HT1080 (cell line): ENCODE data around the gene FAM219A. TPM values are rescaled to one million over a fixed set of nuclear protein-coding genes. Genes with fewer than 3 reads are reported as not detected.
"Not testable (repeated sequence)": the region's sequence is repeated elsewhere in the genome, so short reads cannot be mapped to it uniquely, and the experiment has no call there.

Experiments used
- DNase-seq: peaks from one replicate; pipeline ENCODE4 v3.0.0-alpha.2; 2015; ENCODE audit warnings: low read depth
- total RNA-seq: library from RNA; depleted of rRNA; stranded (reverse); fragments of >200 nt; shearing (Covaris generic); gene quantifications from 2 replicates; pipeline ENCODE4 v1.2.3, GENCODE V29; 2014

The FAM219A gene
- total RNA-seq, 1 experiment from 2014 or later: 13.5 TPM

- DNase-seq: no peak
These were observed 14.4 kb downstream of the FAM219A start for GRCh38 chr9:34443976-34444375.

DNA sequence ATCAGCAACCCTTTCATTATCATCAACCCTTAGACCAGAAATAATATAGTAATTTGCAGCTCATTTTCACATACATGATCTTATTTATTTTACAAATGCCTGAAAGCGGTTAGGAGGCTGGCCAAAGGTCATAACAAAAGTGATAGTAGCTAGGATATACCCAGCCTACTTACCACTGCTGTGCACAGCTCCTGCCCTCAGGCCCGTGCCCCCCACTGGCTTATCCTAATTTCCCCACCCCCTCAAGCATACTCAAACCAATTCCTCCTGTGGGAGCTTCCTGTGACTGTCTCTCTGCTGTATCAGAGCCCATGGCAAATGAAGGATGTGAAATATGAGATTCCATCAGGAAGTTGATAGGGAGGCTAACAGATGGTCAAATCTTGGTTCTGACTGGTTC is 14.8 kb downstream of the FAM219A start:
- DNase-seq: no peak

DNA sequence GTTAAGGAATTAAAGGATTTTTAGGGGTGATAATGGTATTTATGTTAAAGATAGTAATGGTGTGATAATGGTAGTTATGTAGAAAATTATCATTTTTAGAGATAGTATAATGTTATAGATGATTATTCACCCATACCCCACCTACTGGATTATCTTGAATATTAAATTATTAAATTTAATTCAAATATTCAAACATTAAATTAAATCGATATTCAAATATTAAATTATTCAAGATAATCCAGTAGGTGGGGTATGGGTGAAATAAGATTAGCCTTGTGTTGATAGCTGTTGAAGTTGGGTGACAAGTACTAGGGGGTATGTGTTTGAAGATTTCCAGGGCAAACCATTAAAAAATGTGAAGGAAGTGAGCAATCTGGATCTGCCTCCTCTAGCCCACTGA is 15.6 kb downstream of the FAM219A start:
- DNase-seq: no peak

GRCh38 chr9:34440017-34440416 is 18.4 kb downstream of the FAM219A start:
- DNase-seq: no peak

- DNase-seq: peak; percentile 31
These were observed 19.9 kb downstream of the FAM219A start for GRCh38 chr9:34438465-34438864.

- DNase-seq: not testable (repeated sequence)
These were observed 20.5 kb downstream of the FAM219A start for GRCh38 chr9:34437926-34438307.

DNA sequence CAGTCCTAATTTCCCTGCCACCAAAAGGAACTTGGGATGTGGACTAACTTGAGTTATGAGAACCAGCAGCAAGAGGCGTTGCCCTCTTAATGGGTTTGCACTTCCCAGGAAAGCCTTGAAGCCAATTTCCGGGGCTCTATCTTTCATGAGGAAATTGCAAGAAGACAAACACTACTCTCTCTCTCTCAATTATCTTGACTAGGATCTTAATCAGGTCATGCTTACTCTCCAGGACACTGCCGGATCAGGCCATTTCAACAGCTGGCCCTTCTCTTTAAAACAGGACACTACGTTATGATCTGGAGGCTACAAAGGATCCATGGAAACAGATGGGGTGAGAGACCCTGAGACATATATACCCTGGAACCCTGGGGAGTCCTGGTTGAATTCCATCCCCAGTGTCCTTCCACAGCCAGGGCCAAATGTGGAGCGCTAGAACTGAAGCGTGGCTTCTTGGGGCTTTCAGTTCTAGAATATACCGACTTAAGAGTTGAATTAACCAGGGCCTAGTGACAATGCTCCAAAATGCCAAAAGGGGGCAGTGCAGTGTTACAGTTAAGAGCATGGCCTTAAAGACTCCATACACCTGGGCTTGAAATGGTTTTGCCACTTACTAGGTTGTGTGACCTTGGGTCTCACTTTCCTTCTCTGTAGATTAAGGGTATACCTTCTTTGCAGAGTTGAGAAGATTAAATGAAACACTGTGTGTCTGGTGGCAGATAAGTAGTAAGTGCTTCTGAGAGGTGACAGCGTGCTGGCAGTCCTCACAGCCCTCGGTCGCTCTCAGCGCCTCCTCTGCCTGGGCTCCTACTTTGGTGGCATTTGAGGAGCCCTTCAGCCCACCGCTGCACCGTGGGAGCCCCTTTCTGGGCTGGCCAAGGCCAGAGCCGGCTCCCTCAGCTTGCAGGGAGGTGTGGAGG is 21.1 kb downstream of the FAM219A start:
- peak; percentile 62 for DNase-seq

DNA sequence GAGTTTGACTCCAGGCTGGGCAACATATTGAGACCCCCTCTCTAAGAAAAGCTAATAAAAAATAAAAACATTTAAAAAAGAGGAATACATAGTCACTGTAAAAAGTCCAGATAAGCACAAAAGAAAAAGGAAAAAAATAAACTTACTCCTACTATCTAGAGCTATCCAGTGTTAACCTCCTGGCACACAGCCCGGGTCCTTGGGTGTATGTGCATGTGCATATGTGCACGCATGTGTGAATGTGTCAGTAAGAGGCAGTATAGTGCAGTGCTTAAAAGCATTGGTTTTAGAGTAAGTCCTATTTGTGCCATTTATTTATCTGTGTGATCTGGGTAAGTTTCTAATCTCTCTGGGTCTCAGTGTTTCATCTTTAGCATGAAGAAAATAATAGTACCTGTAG is 26.7 kb downstream of the FAM219A start:
- DNase-seq: no peak

DNA sequence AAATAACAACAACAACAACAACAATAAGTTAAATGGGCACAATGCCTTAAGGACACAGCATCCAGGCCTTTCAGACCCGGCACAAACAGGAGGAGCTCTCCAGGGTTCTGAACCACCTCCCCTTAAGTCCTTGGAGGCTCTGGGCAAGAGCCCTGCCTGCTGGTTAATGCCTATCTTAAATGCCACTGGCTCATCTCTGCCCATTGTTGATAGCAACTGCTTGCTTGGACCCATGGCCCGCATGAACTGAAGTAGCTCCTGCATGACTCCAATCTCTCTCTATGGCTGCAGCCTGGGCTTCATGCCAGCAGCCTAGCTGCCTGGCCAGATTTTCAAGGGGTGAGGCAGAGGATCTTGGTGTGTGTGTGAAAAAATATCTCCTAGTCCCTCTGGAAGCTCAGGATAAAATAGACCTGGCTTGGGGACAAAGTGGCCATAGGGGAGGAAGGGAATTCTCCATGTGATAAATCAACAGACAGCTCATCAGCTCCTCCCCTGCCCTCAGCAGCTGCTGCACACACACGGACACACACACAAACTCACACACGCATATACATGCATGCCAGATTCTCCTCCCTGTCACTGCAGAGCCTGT is 27.4 kb downstream of the FAM219A start:
- DNase-seq: peak; percentile 51

- no peak for DNase-seq
These were observed 29.9 kb downstream of the FAM219A start for GRCh38 chr9:34428325-34428958.

DNA sequence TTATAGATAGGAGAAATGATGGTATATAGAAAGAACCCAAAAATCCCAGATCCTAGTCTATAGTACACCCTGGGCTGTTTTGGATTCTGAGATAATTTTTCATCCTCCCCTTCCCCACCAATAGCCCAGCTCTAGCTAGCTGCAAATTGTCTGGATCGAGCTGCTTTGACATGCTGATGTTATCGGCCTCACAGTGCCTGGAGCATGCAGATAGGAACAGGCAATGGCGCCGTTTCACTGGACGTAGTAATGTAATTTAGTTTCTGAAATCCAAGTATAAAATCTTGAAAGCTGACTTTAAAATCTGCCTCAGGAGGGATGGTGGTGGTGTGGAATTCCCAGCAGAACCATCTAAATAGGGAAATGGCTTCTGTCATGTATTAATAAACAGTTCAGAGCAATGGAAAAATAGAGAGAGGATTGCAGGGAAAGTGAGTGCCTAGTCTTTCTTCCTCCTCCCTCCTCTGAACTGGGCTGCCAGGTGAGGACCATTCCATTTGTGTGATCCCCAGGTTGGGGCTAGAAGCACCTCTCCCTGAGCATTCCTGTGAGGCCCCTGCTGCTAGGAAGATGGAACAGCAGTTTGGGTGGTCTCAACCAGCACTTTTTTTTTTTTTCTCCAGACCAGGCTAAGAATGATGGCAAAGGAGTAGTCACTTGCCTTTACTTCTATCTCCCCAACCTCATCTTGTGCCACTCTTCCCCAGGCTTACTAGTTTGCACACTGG is 31.9 kb downstream of the FAM219A start:
- DNase-seq: no peak

GRCh38 chr9:34419716-34420504 is 38.5 kb downstream of the FAM219A start:
- DNase-seq: no peak

GRCh38 chr9:34417734-34418133 is 40.6 kb downstream of the FAM219A start:
- DNase-seq: no peak

DNA sequence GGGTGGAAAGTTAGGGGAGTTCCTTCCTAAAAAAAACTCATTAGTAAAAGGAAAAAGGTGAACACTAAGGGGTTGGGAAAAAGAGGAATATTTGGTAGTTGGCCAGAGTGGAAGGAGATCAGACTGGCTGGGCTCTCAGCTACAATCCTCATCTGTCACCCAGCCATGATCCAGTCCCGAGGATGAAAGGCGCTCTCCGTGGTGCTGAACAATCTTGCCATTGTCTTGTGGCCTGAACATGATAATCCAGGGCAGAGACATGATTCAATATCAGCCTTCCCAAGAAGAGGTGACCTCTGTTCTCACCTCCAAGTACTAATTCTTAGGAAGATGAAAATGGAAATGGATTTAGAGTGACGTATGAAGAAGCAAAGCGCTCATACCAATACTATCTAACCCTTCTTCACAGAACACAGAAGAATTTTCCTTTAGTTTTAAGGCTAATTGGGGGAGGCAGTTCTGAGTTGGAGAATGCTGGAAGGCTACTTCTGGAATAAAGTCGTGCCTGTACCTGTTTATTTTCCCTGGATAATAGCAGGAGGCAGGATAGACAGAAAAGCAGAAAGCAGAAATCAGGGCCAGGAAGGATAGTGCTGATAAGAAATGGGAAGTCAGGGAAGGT is 45.0 kb downstream of the FAM219A start:
- DNase-seq: peak; percentile 32

DNA sequence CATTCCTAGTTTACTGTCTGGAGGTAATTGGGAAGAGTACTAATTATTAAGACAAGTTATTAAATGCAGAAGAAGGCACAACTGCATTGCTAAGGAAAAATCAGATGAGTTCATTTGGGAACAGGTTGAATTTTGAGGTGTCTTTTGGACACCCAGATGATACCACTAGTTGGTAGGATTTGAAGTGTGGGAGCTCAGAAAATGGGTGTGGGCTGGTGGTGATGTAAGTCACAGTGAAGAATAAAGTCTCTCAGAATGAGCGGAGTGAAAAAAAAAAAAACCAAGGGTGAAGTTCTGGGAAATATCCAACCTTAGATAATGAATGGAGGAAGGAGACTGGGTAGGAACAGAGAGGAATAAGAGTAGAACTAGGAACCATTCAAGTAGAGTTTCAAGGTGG is 46.0 kb downstream of the FAM219A start:
- DNase-seq: no peak

DNA sequence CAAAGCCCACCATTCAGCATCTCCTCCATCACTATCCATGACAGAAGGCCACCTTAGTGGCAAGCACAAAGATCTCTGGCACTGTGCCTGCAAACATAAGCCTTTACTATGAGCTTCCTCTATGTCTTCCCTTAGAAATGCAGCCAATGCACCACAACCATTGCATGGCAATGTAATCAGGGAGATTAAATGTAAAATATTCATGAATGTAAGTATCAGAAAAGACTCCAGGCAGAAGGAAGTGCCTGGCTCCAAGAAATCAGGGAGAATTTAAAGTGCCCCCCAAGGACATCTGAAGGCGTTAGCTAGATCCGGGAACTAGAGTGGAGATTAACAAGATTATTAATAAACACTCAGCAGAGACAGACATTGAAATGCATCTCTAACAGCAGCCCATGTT is 49.2 kb downstream of the FAM219A start:
- no peak for DNase-seq

DNA sequence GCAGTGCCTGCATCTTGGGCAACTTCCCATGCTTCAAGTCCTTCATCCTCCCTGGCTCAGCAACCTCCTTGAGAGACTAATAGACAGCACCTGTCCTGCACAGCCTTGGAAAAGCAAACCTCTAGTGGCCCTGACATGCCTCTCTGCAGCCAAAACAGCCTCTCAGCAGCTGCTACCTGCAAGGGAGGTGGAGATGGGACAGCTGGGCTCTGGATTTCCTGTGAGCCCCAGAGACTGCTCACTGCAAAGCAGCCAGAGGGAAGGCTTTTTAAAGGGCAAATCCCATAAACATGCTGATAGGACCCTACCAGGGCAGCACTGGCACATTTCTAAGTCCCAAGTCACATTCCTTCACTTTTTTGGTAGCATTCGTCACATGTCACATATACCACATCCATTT is 50.2 kb downstream of the FAM219A start:
- no peak for DNase-seq

GRCh38 chr9:34406219-34406618 is 52.2 kb downstream of the FAM219A start:
- DNase-seq: no peak

DNA sequence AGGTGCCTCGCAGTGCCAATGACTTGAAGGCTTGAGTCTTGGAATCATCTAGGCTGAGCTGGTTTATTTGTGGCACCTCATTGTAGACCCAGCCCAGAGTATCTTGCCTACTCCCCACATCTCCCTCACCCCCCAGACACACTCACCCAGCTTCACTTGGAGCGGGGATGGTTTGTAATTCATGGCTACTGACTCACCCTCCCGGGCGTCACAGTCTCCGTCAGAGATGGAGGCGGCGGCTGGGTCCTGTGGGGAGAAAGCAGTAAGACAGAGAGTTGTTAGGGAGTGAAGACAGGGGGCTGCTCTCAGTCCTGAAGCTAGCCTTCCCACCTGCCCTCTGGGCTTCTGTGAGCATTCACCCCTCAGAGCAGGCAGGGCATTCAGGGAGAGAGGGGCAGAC is 52.7 kb downstream of the FAM219A start:
- DNase-seq: peak; percentile 67
